MM.1S (cell line): ENCODE results near the gene LYSMD3.

Experiments
- DNase-seq: peaks from one replicate; pipeline ENCODE4 v3.0.0-alpha.2; 2015
- H2AFZ ChIP-seq: fragments of 300-600 bp; sonication (generic); 2 replicates; pipeline ENCODE4 v1.6.0; 2016; ENCODE audit warnings: antibody characterized with exemption, low read length
- H3F3A ChIP-seq: fragments of 300-600 bp; sonication (generic); 2 replicates; pipeline ENCODE4 v1.6.1; 2016; ENCODE audit warnings: mild to moderate bottlenecking, antibody characterized with exemption, low read length, moderate library complexity, mixed read lengths; ENCODE audit not compliant: insufficient read depth
- H3K27ac ChIP-seq: fragments of 300-600 bp; sonication (generic); 2 replicates; pipeline ENCODE4 v1.5.1; 2016; ENCODE audit warnings: mild to moderate bottlenecking, low read length
- H3K27me3 ChIP-seq: fragments of 300-600 bp; sonication (generic); replicated peaks from 2 replicates; pipeline ENCODE4 v1.6.0; 2016; ENCODE audit warnings: low read length; ENCODE audit not compliant: insufficient read depth
- H3K36me3 ChIP-seq: fragments of 300-600 bp; sonication (generic); replicated peaks from 2 replicates; pipeline ENCODE4 v1.6.1; 2016; ENCODE audit warnings: mild to moderate bottlenecking, low read length, mixed read lengths; ENCODE audit not compliant: insufficient read depth
- H3K4me1 ChIP-seq: fragments of 300-600 bp; sonication (generic); 2 replicates; pipeline ENCODE4 v1.6.1; 2016; ENCODE audit warnings: low read length, mixed read lengths
- H3K4me2 ChIP-seq: fragments of 300-600 bp; sonication (generic); 2 replicates; pipeline ENCODE4 v1.6.0; 2016; ENCODE audit warnings: low read depth, low read length
- H3K4me3 ChIP-seq: fragments of 300-600 bp; sonication (generic); 2 replicates; pipeline ENCODE4 v1.5.1; 2016; ENCODE audit warnings: low read length, mixed read lengths
- H3K79me2 ChIP-seq: fragments of 300-600 bp; sonication (generic); 2 replicates; pipeline ENCODE4 v1.6.1; 2016; ENCODE audit warnings: mixed run types, low read length, mixed read lengths
- H3K9ac ChIP-seq: fragments of 300-600 bp; sonication (generic); 2 replicates; pipeline ENCODE4 v1.6.1; 2016; ENCODE audit warnings: low read length, mixed read lengths
- H3K9me2 ChIP-seq: fragments of 300-600 bp; sonication (generic); replicated peaks from 2 replicates; pipeline ENCODE4 v1.6.1; 2016; ENCODE audit warnings: mild to moderate bottlenecking, low read length, mixed read lengths; ENCODE audit not compliant: insufficient read depth
- H3K9me3 ChIP-seq: fragments of 300-600 bp; sonication (generic); replicated peaks from 2 replicates; pipeline ENCODE4 v1.6.1; 2016; ENCODE audit warnings: mild to moderate bottlenecking, low read length, mixed read lengths; ENCODE audit not compliant: insufficient read depth
- H4K20me1 ChIP-seq: fragments of 300-600 bp; sonication (generic); 2 replicates; pipeline ENCODE4 v1.6.1; 2016; ENCODE audit warnings: mild to moderate bottlenecking, low read length, moderate library complexity, mixed read lengths; ENCODE audit not compliant: insufficient read depth
- CTCF ChIP-seq: fragments of 300-600 bp; sonication (generic); IDR thresholded peaks from 2 replicates; pipeline ENCODE4 v1.5.1; 2016; ENCODE audit warnings: antibody characterized with exemption, low read length, mixed read lengths
- EZH2 ChIP-seq: fragments of 300-600 bp; sonication (generic); optimal IDR thresholded peaks from 2 replicates; pipeline ENCODE3; 2017; ENCODE audit warnings: low read depth, mild to moderate bottlenecking, antibody characterized with exemption, low read length, mixed read lengths
- EZH2phosphoT487 ChIP-seq: fragments of 300-600 bp; sonication (generic); IDR thresholded peaks from 2 replicates; pipeline ENCODE4 v1.6.1; 2018; ENCODE audit warnings: antibody characterized with exemption, low read length

LYSMD3 gene

GRCh38 chr5:90528601-90529193 is 687 bp downstream of the LYSMD3 start:
- Histone ChIP-seq H3K27ac (peak overlapping the region; percentile 63; the same call in 1 of the 2 replicates), H3K79me2 (peaks cover 45% of the 10 kb centered on the region)
- DNase-seq: peak; percentile 38

GRCh38 chr5:90519081-90519480 is 10.3 kb downstream of the LYSMD3 start:
- H3K79me2 ChIP-seq: peaks cover 5% of the 10 kb centered on the region; the same call in 1 of the 2 replicates
- H3K9me3 ChIP-seq: no peaks in the 10 kb centered on the region
- TF ChIP-seq CTCF: no peak
- no peak for TF ChIP-seq EZH2phosphoT487
- TF ChIP-seq EZH2: no peak
- H3F3A ChIP-seq: 0 out of 2 replicates have a peak, but pooled peaks cover 8% of the 10 kb centered on the region
- H2AFZ ChIP-seq: no peak overlapping the region
- peaks cover 12% of the 10 kb centered on the region for H3K4me1 ChIP-seq
- peak overlapping the region; percentile 57; the same call in 1 of the 2 replicates for H3K27ac ChIP-seq
- no peak overlapping the region for H3K9ac ChIP-seq
- no peak overlapping the region; the same call in 1 of the 2 replicates for H3K4me3 ChIP-seq
- H4K20me1 ChIP-seq: no peaks in the 10 kb centered on the region
- H3K4me2 ChIP-seq: peak overlapping the region; percentile 45
- no peaks in the 10 kb centered on the region for H3K9me2 ChIP-seq
- no peak for DNase-seq
- H3K27me3 ChIP-seq: no peaks in the 10 kb centered on the region
- H3K36me3 ChIP-seq: no peaks in the 10 kb centered on the region; the same call in 1 of the 2 replicates

More at GRCh38 chr5:90528601-90529193, 687 bp downstream of the LYSMD3 start:
- TF ChIP-seq CTCF: no peak
- TF ChIP-seq EZH2phosphoT487: no peak
- no peak for TF ChIP-seq EZH2
- Histone ChIP-seq H3K36me3 (no peaks in the 10 kb centered on the region), H3K27me3 (no peaks in the 10 kb centered on the region), H3K9me3 (no peaks in the 10 kb centered on the region), H3K4me1 (peaks cover 22% of the 10 kb centered on the region), H4K20me1 (no peaks in the 10 kb centered on the region), H3K4me2 (peak overlapping the region; percentile 85), H2AFZ (peak overlapping the region; percentile 62), H3K9ac (peak overlapping the region; percentile 90), H3F3A (no peaks in the 10 kb centered on the region; the same call in 1 of the 2 replicates), H3K4me3 (peak overlapping the region; percentile 70), H3K9me2 (no peaks in the 10 kb centered on the region)

DNA sequence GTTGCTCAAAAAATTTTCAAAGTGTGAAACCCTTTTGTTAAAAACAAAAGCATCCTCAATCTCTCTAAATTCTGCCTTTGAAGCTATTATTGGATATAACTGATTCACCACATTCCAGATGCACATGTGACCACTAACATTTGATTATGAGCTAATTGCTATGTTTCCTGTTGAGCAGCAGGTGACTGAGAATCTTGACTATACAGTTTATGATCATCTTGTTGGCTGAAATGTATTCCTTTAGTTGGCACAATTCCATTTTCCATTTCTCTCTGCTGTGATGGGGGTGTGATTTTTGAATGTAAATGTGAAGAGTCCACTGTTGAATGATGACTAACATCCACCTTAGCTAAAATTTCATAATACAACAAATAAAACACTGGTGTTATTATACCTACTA is 10.7 kb downstream of the LYSMD3 start:
- no peaks in the 10 kb centered on the region for H3K9me3 ChIP-seq
- no peaks in the 10 kb centered on the region for H3K9me2 ChIP-seq
- H3K4me2 ChIP-seq: peak overlapping the region; percentile 45
- H3K79me2 ChIP-seq: peaks cover 5% of the 10 kb centered on the region; the same call in 1 of the 2 replicates
- peak overlapping the region; percentile 57; the same call in 1 of the 2 replicates for H3K27ac ChIP-seq
- TF ChIP-seq EZH2 (no peak), EZH2phosphoT487 (no peak), CTCF (no peak)
- no peaks in the 10 kb centered on the region for H3K27me3 ChIP-seq
- H3F3A ChIP-seq: 0 out of 2 replicates have a peak, but pooled peaks cover 8% of the 10 kb centered on the region
- no peaks in the 10 kb centered on the region; the same call in 1 of the 2 replicates for H3K36me3 ChIP-seq
- H3K4me1 ChIP-seq: peaks cover 12% of the 10 kb centered on the region
- peak; percentile 71 for DNase-seq
- no peaks in the 10 kb centered on the region for H4K20me1 ChIP-seq
- H2AFZ ChIP-seq: no peak overlapping the region
- no peak overlapping the region for H3K9ac ChIP-seq
- H3K4me3 ChIP-seq: no peak overlapping the region
